GM21528 (cell line): Measurements from ENCODE around the gene MILR1.
"Not testable (repeated sequence)": the region's sequence is repeated elsewhere in the genome, so short reads cannot be mapped to it uniquely, and the experiment has no call there.

Experiments
- ATAC-seq: cut with Tn5 transposase; IDR thresholded peaks from one replicate; pipeline ENCODE4 v1.9.1; 2021; ENCODE audit warnings: mild to moderate bottlenecking, moderate library complexity; ENCODE audit not compliant: unreplicated experiment, low FRiP score

The MILR1 gene, protein sequence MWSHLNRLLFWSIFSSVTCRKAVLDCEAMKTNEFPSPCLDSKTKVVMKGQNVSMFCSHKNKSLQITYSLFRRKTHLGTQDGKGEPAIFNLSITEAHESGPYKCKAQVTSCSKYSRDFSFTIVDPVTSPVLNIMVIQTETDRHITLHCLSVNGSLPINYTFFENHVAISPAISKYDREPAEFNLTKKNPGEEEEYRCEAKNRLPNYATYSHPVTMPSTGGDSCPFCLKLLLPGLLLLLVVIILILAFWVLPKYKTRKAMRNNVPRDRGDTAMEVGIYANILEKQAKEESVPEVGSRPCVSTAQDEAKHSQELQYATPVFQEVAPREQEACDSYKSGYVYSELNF

GRCh38 chr17:64448665-64449512 lies at the start of gene MILR1:
Gene MILR1, plus strand, starts transcription at chr17:64449115. Its CDS starts 54 bp downstream, at chr17:64449169.
- ATAC-seq, result no peak

- ATAC-seq, result no peak
Measured at GRCh38 chr17:64399767-64400156, 49.2 kb upstream of the MILR1 start.

GRCh38 chr17:64400642-64401041 lies 48.3 kb upstream of the MILR1 start:
- ATAC-seq, result no peak

DNA sequence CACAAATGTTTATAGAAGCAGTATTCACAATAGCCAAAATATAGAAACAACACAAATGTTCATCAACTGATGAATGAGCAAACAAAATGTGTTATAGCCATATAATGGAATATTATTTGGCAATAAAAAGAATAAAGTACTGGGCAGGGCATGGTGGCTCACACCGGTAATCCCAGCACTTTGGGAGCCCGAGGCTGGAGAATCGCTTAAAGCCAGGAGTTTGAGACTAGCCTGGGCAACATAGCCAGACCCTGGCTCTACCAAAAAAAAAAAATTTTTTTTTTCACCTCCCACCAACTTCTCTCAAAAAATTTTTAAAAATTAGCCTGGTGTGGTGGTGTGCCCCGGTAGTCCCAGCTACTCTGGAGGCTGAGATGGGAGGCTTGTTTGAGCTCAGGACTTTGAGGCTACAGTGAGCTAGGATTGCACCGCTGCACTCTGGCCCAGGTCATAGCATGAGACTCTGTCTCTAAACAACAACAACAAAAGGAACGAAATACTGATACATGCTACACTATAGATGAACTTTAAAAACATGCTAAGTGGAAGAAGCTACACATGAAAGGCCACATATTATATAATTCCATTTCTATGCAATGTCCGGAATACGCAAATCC lies 47.6 kb upstream of the MILR1 start:
- no peak for ATAC-seq

DNA sequence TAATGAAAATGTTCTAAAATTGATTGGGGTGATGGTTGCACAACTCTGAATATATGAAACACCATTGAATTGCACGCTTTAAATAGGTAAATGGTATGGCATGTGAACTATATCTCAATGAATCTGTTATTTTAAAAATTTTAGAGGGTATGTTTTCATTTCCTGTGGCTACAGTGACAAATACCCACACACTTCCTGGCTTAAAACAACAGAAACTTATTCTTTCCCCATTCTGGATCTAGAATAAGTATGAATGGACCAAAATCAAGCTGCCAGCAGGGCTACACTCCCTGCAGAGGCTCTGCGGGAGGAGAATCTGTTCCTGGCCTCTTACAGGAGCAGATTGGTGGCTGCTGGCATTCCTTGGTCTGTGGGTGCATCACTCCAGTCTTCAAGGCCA lies 47.0 kb upstream of the MILR1 start:
- no peak for ATAC-seq

- ATAC-seq, result no peak
Measured at GRCh38 chr17:64402469-64402868, 46.4 kb upstream of the MILR1 start.

- no peak for ATAC-seq
Measured at GRCh38 chr17:64403881-64404460, 44.9 kb upstream of the MILR1 start.

DNA sequence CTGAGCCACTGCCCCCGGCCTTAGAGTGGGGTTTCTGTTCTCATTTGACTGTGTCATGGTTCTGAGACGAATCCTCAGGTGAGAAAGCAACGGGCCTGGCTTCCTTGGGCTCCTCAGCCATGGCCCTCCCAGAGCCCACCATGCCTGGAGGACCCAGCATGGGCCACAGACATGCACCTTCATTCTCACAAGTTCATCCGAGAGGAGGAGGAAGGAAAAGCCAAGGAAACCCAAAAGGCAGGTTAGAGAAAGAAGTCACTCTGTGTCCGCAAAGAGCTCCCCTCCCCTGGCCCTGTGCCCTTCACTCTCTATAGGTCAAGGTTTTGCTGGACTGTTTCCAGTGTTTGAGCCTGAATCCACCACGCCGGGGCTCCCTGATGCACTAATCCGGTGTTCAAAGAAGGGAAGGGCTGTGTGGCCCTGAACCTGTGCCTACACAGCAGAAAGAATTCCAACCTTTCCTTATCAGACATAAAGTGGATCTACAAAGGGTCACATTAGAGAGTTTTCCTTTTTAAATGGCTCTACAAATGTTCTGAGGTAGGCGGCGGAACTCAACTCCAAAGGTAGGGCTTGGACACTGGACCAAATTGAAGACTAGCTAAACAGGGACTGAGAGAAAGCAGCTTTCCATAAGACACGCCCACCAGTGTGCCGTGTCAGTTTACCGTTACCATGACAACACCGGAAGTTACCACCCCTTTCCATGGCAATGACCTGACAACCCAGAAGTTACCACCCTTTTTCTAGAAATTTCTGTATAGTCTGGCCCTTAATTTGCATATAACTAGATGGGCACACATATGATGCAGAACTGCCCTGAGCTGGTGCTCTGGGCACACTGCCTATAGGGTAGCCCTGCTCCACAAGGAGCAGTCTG lies 42.4 kb upstream of the MILR1 start:
- ATAC-seq, result no peak

DNA sequence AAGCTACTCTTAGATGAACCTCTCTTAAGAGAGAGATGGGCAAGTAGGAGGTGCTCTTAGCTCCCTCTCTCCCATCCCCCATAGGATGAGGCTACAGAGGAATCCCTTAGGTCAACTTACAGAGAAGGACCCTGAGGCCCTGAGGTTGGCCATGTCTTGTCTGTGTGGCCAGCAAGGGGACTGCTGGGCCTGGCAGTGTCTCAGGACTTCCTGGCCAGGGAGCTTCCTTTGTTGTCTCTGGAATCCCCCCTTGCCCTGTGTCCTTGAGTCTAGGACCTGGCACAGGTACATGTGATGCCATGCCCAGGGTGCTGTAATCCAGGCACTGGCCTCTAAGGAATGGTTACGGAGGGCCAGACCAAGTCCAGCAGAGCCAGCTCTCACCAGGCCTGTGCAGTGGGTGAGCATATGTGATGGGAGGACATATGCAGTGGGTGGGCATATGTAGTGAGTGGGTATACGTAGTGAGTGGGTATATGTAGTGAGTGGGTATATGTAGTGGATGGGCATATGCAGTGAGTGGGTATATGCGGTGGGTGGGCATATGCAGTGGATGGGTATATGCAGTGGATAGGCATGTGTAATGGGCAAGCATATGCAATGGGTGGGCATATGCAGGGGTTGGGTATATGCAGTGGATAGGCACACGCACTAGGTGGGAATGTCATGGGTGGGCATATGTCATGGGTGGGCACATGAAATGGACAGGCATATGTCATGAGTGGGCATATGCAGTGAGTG lies 38.0 kb upstream of the MILR1 start:
- ATAC-seq, result no peak

- ATAC-seq, result no peak
Measured at GRCh38 chr17:64411999-64412771, 36.7 kb upstream of the MILR1 start.

DNA sequence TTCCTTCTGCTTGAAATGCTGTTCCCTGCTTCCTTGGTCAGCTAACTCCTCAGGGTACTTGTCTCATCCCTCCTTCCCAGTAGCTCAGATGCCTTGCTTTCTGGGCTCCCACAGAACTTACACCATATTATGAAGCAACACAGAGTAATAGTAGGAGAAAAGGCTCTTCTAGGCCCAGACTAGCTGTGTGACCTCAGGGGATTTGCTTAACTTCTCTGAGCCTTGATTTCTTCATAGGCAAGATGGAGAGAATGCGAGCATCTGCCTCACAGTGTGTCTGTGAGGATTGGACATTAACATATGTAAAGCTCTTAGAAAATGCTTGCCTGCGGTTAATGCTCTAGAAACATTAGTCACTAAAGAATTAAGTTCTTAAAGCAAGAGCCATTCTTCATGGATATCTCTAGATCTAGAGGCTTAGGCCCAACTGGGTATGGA lies 36.0 kb upstream of the MILR1 start:
- ATAC-seq, result no peak

- no peak for ATAC-seq
Measured at GRCh38 chr17:64413513-64413912, 35.4 kb upstream of the MILR1 start.

DNA sequence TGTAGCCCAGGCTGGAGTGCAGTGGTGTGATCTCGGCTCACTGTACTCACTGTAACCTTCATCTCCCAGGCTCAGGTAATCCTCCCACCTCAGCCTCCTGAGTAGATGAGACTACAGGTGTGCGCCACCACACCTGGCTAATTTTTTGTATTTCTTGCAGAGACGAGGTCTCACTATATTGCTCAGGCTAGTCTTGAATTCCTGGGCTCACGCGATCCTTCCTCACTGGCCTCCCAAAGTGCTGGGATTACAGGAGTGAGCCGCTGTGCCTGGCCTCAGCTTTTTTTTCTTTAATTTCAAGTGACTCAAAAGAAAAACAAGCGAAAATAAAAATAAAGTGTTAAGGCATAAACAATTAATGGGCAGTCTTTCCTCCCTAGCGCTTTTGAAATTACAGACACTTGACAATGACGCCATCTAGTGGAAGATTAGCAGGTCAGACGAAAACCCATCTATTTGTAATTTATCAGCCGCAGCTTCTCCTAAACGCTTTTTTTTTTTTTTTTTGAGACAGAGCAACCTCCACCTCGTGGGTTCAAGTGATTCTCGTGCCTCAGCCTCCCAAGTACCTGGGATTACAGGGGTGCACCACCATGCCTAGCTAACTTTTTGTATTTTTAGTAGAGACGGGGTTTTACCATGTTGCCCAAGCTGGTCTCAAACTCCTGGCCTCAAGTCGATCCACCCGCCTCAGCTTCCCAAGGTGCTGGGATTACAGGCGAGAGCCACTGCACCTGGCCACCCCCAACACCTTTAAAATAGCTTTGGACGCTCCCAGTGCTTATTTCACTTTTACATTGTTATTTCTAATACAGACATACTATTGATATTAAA lies 30.2 kb upstream of the MILR1 start:
- no peak for ATAC-seq

- ATAC-seq, result no peak
Measured at GRCh38 chr17:64420143-64420670, 28.7 kb upstream of the MILR1 start.

DNA sequence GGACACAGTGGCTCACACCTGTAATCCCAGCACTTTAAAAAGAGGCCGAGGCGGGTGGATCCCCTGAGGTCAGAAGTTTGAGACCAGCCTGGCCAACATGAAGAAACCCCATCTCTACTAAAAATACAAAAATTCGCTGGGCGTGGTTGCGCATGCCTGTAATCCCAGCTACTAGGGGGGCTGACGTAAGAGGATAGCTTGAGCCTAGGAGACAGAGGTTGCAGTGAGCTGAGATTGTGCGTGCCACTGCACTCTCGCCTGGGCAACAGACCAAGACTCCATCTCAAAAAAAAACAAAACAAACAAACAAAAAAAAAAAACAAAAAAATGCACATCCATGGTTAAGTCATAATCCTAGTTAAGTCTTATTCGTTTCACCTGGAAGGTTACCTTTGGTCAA lies 26.8 kb upstream of the MILR1 start:
- ATAC-seq, result not testable (repeated sequence)

- no peak for ATAC-seq
Measured at GRCh38 chr17:64423881-64424280, 25.0 kb upstream of the MILR1 start.

DNA sequence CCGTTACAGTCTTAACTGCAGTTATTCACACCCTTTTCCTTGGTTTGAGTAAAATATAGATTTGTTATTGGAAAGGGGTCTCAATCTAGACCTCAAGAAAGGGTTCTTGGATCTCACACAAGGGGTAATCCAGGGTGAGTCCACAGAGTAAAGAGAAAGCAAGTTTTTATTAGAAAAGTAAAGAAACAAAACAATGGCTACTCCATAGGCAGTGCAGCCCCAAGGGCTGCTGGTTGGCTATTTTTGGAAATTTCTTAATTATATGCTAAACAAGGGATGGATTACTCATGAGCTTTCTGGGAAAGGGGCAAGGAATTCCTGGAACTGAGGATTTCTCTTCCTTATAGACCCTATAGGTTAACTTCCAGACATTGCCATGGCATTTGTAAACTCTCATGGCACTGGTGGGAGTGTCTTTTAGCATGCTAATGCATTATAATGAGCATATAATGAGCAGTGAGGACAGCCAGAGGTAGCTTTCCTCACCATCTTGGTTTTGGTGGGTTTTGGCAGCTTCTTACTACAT lies 24.5 kb upstream of the MILR1 start:
- ATAC-seq, result no peak
